K562 (cell line): Measurements from ENCODE around the gene CREBL2. TPM values are rescaled to one million over a fixed set of nuclear protein-coding genes. Genes with fewer than 3 reads are reported as not detected.

Experiments
- ATAC-seq: fragments of 200-7000 bp; cut with Tn5 transposase; 3 replicates; pipeline ENCODE4 v1.9.1; 2020; ENCODE audit warnings: moderate library complexity
- BruUV-seq: library from RNA; stranded (reverse); fragments of 400-500 nt; replicated peaks from 2 replicates; lab custom pipeline; 2021; lab: Mats Ljungman, UMichigan
- CTCF ChIA-PET: fragments of 300-600 bp; formaldehyde crosslinking; extraction: SDS; loops from one replicate; lab custom pipeline; 2021; ENCODE audit warnings: low intra/inter-chr PET ratio; lab: Yijun Ruan, JAX
- POLR2A ChIA-PET: fragments of 300-600, 350-650 bp; sonication (Branson Sonifier 250); formaldehyde crosslinking; extraction: SDS; loops from one replicate; lab custom pipeline; 2021; ENCODE audit warnings: antibody characterized with exemption, inconsistent platforms; lab: Yijun Ruan, JAX
- DNase-seq, 4 experiments: peaks; one replicate each; pipeline versions ENCODE4 v3.0.0 to v3.0.0-alpha.2; 2011 to 2018; ENCODE audit warnings: low spot score in 3 of 4, mixed read lengths in 3 of 4; ENCODE audit errors: extremely low read depth in 1 of 4
- FAIRE-seq: peaks from 2 replicates; lab custom pipeline; 2011; peaks lifted over from hg19 to GRCh38; lab: Jason Lieb, UNC
- H2AFZ ChIP-seq: 2 replicates; pipeline ENCODE4 v1.6.0; 2011; ENCODE audit warnings: low read depth, low read length, control low read depth, inconsistent platforms
- H3K27ac ChIP-seq: fragments of 200-600 bp; 3 replicates; pipeline ENCODE4 v1.8.0; 2011; ENCODE audit warnings: low read depth, mild to moderate bottlenecking, control low read depth, inconsistent platforms, low read length, moderate library complexity, mixed read lengths; ENCODE audit errors: extremely low read depth
- H3K27me3 ChIP-seq, 2 experiments: fragments of 300-600 bp in 1 of 2; 2 replicates in 1 of 2; 3 replicates in 1 of 2; pipeline versions ENCODE4 v1.6.0 to v1.8.0; 2011; ENCODE audit warnings: inconsistent platforms in 2 of 2, low read length in 2 of 2, mild to moderate bottlenecking in 1 of 2, mixed read lengths in 1 of 2, moderate library complexity in 1 of 2; ENCODE audit not compliant: control insufficient read depth in 2 of 2, insufficient read depth in 2 of 2
- H3K36me3 ChIP-seq: fragments of 300-600 bp; 3 replicates; pipeline ENCODE4 v1.8.0; 2011; ENCODE audit warnings: mild to moderate bottlenecking, low read length, inconsistent platforms; ENCODE audit not compliant: control insufficient read depth, insufficient read depth
- H3K4me1 ChIP-seq, 2 experiments: fragments of 200-600 bp in 1 of 2; replicated peaks in 1 of 2; 2 replicates in 1 of 2; 3 replicates in 1 of 2; pipeline versions ENCODE4 v1.5.1 to v1.8.0; 2011; ENCODE audit warnings: inconsistent platforms in 2 of 2, low read length in 2 of 2, mild to moderate bottlenecking in 1 of 2, mixed read lengths in 1 of 2, moderate library complexity in 1 of 2; ENCODE audit not compliant: control insufficient read depth in 2 of 2, insufficient read depth in 2 of 2
- H3K4me2 ChIP-seq: 2 replicates; pipeline ENCODE4 v1.6.1; 2011; ENCODE audit warnings: low read length, control low read depth, inconsistent platforms, mixed read lengths; ENCODE audit not compliant: insufficient read depth
- H3K4me3 ChIP-seq: fragments of 200-600 bp; sonication (generic), shearing (Covaris generic); 2 replicates; pipeline ENCODE4 v1.5.1; 2016; ENCODE audit warnings: control low read depth, inconsistent platforms
- H3K79me2 ChIP-seq: fragments of 200-600 bp; 3 replicates; pipeline ENCODE4 v1.8.0; 2011; ENCODE audit warnings: low read length, inconsistent platforms; ENCODE audit not compliant: control insufficient read depth, insufficient read depth
- H3K9ac ChIP-seq, 2 experiments: 2 replicates each; pipeline versions ENCODE4 v1.6.0 to v1.6.1; 2011; ENCODE audit warnings: low read depth in 2 of 2, low read length in 2 of 2, control low read depth in 1 of 2, inconsistent platforms in 1 of 2, mild to moderate bottlenecking in 1 of 2, mixed read lengths in 1 of 2; ENCODE audit not compliant: insufficient read depth in 1 of 2
- H3K9me1 ChIP-seq: one replicate; pipeline ENCODE4 v1.6.0; 2011; ENCODE audit warnings: inconsistent platforms, mild to moderate bottlenecking, low read length, moderate library complexity; ENCODE audit not compliant: control insufficient read depth, insufficient read depth
- H3K9me3 ChIP-seq: replicated peaks from 2 replicates; pipeline ENCODE4 v1.5.1; 2011; ENCODE audit warnings: low read depth, low read length, inconsistent platforms; ENCODE audit not compliant: control insufficient read depth, insufficient read depth
- H4K20me1 ChIP-seq: replicated peaks from 2 replicates; pipeline ENCODE4 v1.6.1; 2011; ENCODE audit warnings: low read length, inconsistent platforms, mixed read lengths; ENCODE audit not compliant: control insufficient read depth, insufficient read depth
- CCNT2 ChIP-seq: IDR thresholded peaks from 2 replicates; pipeline ENCODE4 v1.6.1; 2011; ENCODE audit warnings: borderline replicate concordance, low read depth, mild to moderate bottlenecking, moderate library complexity, mixed read lengths, low read length; ENCODE audit not compliant: insufficient read length; ENCODE audit errors: extremely low read depth
- GATAD2B ChIP-seq: fragments of 450-650 bp; IDR thresholded peaks from 2 replicates; pipeline ENCODE4 v1.6.1; 2017; ENCODE audit warnings: mild to moderate bottlenecking, borderline replicate concordance
- ILK ChIP-seq: fragments of 450-650 bp; IDR thresholded peaks from 2 replicates; pipeline ENCODE4 v1.6.1; 2016; ENCODE audit warnings: missing genetic modification characterization, low read depth, mild to moderate bottlenecking, missing compliant biosample characterization, moderate library complexity, borderline replicate concordance
- PHTF2 ChIP-seq: fragments of 250-450 bp; sonication (Bioruptor Pico); IDR thresholded peaks from 2 replicates; pipeline ENCODE4 v1.5.0; 2021; ENCODE audit warnings: mild to moderate bottlenecking
- POLR2G ChIP-seq: fragments of 200-400 bp; formaldehyde crosslinking; IDR thresholded peaks from 2 replicates; pipeline ENCODE4 v1.6.1; 2017; ENCODE audit warnings: low read depth, mild to moderate bottlenecking, antibody characterized with exemption, low read length, moderate library complexity
- RB1 ChIP-seq: fragments of 450-650 bp; IDR thresholded peaks from 2 replicates; pipeline ENCODE4 v1.6.1; 2017; ENCODE audit warnings: low read depth, mild to moderate bottlenecking
- RFX7 ChIP-seq: fragments of 250-450 bp; sonication (Bioruptor Pico); IDR thresholded peaks from 2 replicates; pipeline ENCODE4 v1.5.1; 2021; ENCODE audit warnings: mild to moderate bottlenecking
- TCF7 ChIP-seq: sonication (generic); IDR thresholded peaks from 2 replicates; pipeline ENCODE4 v1.6.1; 2016; ENCODE audit warnings: antibody characterized with exemption, borderline replicate concordance
- TRIM24 ChIP-seq, 2 experiments: fragments of 450-650 bp; IDR thresholded peaks; 2 replicates each; pipeline ENCODE4 v1.6.1; 2016
- ZNF507 ChIP-seq: conservative IDR thresholded peaks from 2 replicates; pipeline ENCODE4 v1.6.1; 2017; ENCODE audit warnings: missing genetic modification characterization, missing compliant biosample characterization
- WGBS: fragments of 100-300 bp; shearing (Covaris generic); methylation state at CpG from one replicate; pipeline ENCODE4 v1.1.6; 2016; ENCODE audit warnings: low coverage, mixed read lengths; ENCODE audit not compliant: insufficient coverage; ENCODE audit errors: missing lambda C conversion rate; 5-methylcytosine and 5-hydroxymethylcytosine counted together
- in situ Hi-C: fragments of 300-500 bp; cut with MboI; formaldehyde crosslinking; loops from 4 replicates; pipeline ENCODE4 v1.15.0; 2018; ENCODE audit warnings: inconsistent platforms, mixed read lengths
- intact Hi-C: fragments of 100-400 bp; cut with micrococcal nuclease; formaldehyde crosslinking; loops from 2 replicates; pipeline ENCODE4 v1.14.2; 2022
- polyA plus RNA-seq, 8 experiments: library from polyadenylated mRNA; depleted of rRNA in 4 of 8; stranded (reverse) in 5 of 8; unstranded in 3 of 8; fragments of >200 nt; fragmentation: Nextera tagmentation in 2 of 8; fragmentation: Illumina TruSeq in 1 of 8; extraction: Ambion mirVana in 2 of 8; extraction: Trizol in 1 of 8; gene quantifications; 2 replicates each; pipeline versions ENCODE4 v1.2.1 to v1.2.3, GENCODE V29; 2011 to 2014; ENCODE audit warnings: inconsistent platforms in 1 of 8, missing spikeins in 1 of 8
- total RNA-seq, 7 experiments: library from RNA; depleted of rRNA in 6 of 7; stranded (reverse); fragments of >200 nt in 6 of 7; fragmentation: Illumina TruSeq in 2 of 7; extraction: Trizol in 2 of 7; gene quantifications; 2 replicates each; pipeline versions ENCODE4 v1.2.1 to v1.2.3, GENCODE V29; 2011 to 2021; ENCODE audit warnings: low replicate concordance in 1 of 7
- TF ChIP-seq, protein P1 (sequence below): IDR thresholded peaks from 2 replicates; pipeline ENCODE4 v1.6.1; 2011; ENCODE audit warnings: borderline replicate concordance, low read depth, mild to moderate bottlenecking, moderate library complexity, low read length; ENCODE audit not compliant: insufficient read depth, poor library complexity, severe bottlenecking
- TF ChIP-seq, protein P2 (sequence below): sonication (generic); formaldehyde crosslinking; IDR thresholded peaks from 2 replicates; pipeline ENCODE4 v1.8.0; 2022; ENCODE audit warnings: mild to moderate bottlenecking, missing genetic modification reagents

CREBL2 gene
- total and polyA plus RNA-seq, 9 of the 15 experiments (the other 6 are each of a cell fraction or from before 2014, with no cell fraction given): 1.7 to 7.3 (median 5.2) TPM

- TF ChIP-seq, protein P1, sequence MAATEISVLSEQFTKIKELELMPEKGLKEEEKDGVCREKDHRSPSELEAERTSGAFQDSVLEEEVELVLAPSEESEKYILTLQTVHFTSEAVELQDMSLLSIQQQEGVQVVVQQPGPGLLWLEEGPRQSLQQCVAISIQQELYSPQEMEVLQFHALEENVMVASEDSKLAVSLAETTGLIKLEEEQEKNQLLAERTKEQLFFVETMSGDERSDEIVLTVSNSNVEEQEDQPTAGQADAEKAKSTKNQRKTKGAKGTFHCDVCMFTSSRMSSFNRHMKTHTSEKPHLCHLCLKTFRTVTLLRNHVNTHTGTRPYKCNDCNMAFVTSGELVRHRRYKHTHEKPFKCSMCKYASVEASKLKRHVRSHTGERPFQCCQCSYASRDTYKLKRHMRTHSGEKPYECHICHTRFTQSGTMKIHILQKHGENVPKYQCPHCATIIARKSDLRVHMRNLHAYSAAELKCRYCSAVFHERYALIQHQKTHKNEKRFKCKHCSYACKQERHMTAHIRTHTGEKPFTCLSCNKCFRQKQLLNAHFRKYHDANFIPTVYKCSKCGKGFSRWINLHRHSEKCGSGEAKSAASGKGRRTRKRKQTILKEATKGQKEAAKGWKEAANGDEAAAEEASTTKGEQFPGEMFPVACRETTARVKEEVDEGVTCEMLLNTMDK: no peak
- TF ChIP-seq POLR2G (peak; percentile 66), TRIM24 (IDR thresholded peaks at IDR 0.05) (no peak)
These were observed 49.6 kb upstream of the CREBL2 start (continued) for GRCh38 chr12:12562016-12562483.

DNA sequence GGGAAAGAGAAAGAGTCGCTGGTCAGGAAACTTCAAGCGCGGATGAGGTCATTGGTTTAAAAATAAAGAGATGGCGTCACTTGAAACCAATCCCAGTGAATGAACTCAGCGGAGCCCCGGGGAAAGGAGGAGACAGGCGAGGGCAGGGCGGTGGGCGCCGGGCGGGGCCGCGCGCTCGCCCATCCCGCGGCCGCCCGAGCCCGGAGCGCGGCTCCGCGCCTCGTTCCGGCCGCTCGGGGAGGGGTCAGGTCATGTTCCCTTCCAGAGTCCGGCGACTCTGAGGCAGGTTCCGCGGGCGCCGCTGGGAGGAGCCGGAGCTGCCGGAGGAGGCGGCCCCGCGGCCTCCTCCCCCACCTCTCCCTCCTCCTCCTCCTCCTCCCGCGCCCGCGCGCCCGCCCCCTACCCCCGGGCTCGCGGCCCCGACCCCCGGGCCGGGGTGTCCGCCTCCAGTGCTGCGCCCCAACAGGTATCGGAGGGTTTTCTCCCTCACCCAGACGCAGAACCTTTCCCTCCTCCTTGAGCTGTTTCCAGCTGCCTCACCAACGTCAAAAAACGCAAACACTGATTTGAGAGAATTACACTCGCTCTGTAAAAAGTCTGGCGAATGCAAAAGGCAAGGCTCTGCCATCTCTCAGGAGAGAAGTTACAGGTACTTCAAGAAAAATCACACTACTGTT, 49.0 kb upstream of the CREBL2 start, which contains the start of gene DUSP16:
TSS of gene DUSP16 (minus strand) at position 279 of the 677 bp plus-strand sequence. CDS start 41,765 bp downstream, outside the sequence.
- intact Hi-C loops (loop anchor here (5.0 kb wide), 3 partner anchors 50 to 185 kb away; partner anchors contain the start of gene CREBL2), in situ Hi-C loops (no loop called here)
- 3% methylated on average over 4 of the region's 59 CpGs for WGBS
- DNase-seq (peak; percentile 81 to 90 (median 84)), ATAC-seq (peak; percentile 94), FAIRE-seq (peak; percentile 68)
- ChIA-PET POLR2A (interaction anchor here (0.6 kb wide), 2 partner anchors 38 to 107 kb away, joined by 3 read pairs; no protein-coding TSS in a partner anchor), CTCF (interaction anchor here (1.0 kb wide), 1 partner anchor 186 kb away, joined by 3 read pairs; no protein-coding TSS in a partner anchor)
- no TSS peak for BruUV-seq
- Histone ChIP-seq H2AFZ (peak within 1 kb of the TSS; percentile 85), H3K4me2 (peak within 1 kb of the TSS; percentile 90), H3K9me1 (no peaks in the 10 kb centered on the region), H3K4me1 (peaks cover 9 to 11% of the 10 kb centered on the region in 2 experiments; a peak in 4 of 5 replicates), H3K4me3 (peak within 1 kb of the TSS; percentile 82), H3K27ac (peak within 1 kb of the TSS; percentile 97), H3K27me3 (no peaks in the 10 kb centered on the region), H3K9me3 (no peaks in the 10 kb centered on the region), H3K36me3 (no peaks in the 10 kb centered on the region), H4K20me1 (no peaks in the 10 kb centered on the region), H3K79me2 (peaks cover 40% of the 10 kb centered on the region), H3K9ac (peak within 1 kb of the TSS; percentile 96 to 100)
- TF ChIP-seq TCF7 (no peak), ILK (no peak), CCNT2 (peak; percentile 90), GATAD2B (peak; percentile 34; the same call in 1 of the 2 replicates), RFX7 (CRISPR knock-in tag) (no peak), RB1 (peak; percentile 68; the same call in 1 of the 2 replicates), ZNF507 (tag) (no peak), PHTF2 (CRISPR knock-in tag) (no peak)
- TF ChIP-seq, protein P2, sequence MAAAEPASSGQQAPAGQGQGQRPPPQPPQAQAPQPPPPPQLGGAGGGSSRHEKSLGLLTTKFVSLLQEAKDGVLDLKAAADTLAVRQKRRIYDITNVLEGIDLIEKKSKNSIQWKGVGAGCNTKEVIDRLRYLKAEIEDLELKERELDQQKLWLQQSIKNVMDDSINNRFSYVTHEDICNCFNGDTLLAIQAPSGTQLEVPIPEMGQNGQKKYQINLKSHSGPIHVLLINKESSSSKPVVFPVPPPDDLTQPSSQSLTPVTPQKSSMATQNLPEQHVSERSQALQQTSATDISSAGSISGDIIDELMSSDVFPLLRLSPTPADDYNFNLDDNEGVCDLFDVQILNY (CRISPR knock-in tag): no peak
